ENCODE measurements around the gene B4GALNT2. TPM values are rescaled to one million over a fixed set of nuclear protein-coding genes. Genes with fewer than 3 reads are reported as not detected.
A peak's percentile ranks its signal among the peaks of the same experiment; 100 is the strongest.

B4GALNT2 gene
- total and polyA plus RNA-seq, 2 experiments from 2014 or later: not detected

DNA sequence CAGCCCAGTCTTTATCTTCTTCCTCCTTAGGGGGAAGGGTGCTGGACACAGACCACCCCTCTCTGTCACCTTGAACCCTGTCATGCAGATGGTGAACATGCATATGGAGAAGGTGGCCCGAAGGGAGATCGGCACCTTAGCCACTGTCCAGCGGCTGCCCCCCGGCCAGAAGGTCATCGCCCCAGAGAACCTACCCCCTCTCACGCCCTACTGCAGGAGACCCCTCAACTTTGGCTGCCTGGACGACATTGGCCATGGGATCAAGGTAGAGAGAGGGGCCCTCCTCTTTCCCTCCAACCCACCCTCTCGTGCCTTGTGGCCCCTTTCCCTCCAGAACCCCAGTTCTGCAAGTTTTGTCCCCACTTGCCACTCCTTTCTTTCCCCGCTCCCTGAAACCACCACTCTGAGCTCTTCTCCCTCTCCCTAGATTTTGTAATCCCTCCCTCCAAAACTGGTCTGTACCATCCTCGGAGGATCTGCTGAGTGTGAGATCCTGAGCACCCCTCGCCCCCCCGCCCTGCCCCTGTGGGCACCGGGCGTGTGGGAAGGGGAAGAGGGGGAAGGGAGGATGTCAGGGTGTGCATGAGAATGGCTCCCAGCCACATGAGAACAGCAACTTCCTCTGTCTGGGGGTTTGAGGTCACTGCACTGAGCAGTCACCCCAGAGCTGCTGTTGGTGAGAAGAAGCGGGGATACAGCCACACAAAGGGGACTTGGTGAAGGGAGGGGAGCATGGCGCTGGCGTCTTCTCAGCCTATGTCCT lies 85.3 kb downstream of the B4GALNT2 start:
- Histone ChIP-seq H3K27ac (no peak overlapping the region), H3K4me3 (no peak overlapping the region), H3K4me1 (ENCODE audit: low read depth) (no peaks in the 10 kb centered on the region), H3K9me3 (ENCODE audit: low read depth) (no peaks in the 10 kb centered on the region), H3K36me3 (no peaks in the 10 kb centered on the region), H3K27me3 (peaks cover 16% of the 10 kb centered on the region)
- no peak for TF ChIP-seq CTCF (IDR thresholded peaks at IDR 0.05; ENCODE audit: low read depth, low read length)
- no peak for DNase-seq (ENCODE audit: low read depth in 1 of 2, low spot score in 1 of 2)

DNA sequence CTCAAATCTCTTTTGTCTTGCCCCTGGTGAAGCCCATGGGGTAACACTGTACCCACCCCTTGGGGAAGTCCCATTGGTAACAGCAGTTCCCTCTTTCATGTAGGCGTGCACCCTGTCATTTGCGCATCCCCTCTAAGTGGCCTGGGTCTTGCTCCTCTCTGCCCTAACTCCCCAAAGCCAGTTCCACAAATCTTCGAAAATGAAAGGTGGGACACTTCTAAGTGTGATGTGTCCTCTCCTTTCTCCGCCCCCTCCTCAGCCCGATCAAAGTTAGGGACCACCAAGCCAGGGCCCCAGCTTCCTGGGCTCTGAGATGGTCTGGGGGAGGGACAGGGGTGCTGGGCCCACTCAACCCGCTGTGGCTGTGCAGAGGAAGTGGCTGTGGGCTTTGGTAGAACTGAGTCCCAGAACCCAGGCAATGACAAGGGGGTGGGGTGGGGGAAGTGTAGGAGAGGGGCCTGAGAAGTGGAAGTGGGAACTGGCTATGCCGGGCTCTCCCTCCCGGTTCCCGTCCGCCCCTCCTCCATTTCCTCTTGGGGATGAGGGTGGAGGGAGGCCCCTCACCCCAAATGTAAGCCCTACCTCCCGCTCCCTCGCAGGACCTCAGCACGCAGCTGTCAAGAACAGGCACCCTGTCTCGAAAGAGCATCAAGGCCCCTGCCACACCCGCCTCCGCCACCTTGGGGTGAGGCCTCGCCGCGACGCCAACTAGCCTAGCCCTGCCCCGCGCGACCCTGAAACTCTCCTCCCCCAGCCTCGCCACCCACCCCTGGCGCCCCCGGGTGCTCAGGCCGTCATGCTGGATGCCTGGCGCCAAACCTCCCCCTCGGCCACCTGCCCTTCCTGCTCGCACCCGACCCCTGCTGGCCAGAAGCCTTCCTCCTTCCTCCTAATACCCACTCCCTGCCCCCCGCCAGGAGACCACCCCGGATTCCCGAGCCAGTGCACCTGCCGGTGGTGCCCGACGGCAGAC lies 86.7 kb downstream of the B4GALNT2 start:
- DNase-seq (ENCODE audit: low read depth in 1 of 2, low spot score in 1 of 2): no peak
- no peaks in the 10 kb centered on the region for H3K9me3 ChIP-seq (ENCODE audit: low read depth)
- H3K4me1 ChIP-seq (ENCODE audit: low read depth): no peaks in the 10 kb centered on the region
- H3K27ac ChIP-seq: no peak overlapping the region
- H3K4me3 ChIP-seq: no peak overlapping the region
- peaks cover 30% of the 10 kb centered on the region for H3K27me3 ChIP-seq
- no peaks in the 10 kb centered on the region for H3K36me3 ChIP-seq
- TF ChIP-seq CTCF (IDR thresholded peaks at IDR 0.05; ENCODE audit: low read depth, low read length): peak; percentile 16

DNA sequence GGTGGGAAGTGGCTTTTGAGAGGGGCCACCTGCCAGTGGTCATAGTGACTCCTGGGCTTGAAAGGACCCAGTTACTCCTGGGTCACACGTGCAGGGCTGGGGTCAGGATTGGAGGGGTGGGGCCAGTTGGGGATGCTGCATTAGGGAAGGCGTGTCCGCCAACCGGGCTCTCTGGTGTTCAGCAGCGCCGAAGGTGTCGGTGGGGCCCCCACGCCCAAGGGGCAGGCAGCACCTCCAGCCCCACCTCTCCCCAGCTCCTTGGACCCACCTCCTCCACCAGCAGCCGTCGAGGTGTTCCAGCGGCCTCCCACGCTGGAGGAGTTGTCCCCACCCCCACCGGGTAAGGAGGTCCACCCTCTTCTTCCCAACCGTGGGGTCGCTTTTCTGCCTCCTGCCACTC lies 87.4 kb downstream of the B4GALNT2 start:
- no peak for TF ChIP-seq CTCF (IDR thresholded peaks at IDR 0.05; ENCODE audit: low read depth, low read length)
- Histone ChIP-seq H3K36me3 (no peaks in the 10 kb centered on the region), H3K27me3 (peaks cover 38% of the 10 kb centered on the region), H3K4me1 (ENCODE audit: low read depth) (no peaks in the 10 kb centered on the region), H3K27ac (no peak overlapping the region), H3K9me3 (ENCODE audit: low read depth) (no peaks in the 10 kb centered on the region), H3K4me3 (no peak overlapping the region)
- DNase-seq (ENCODE audit: low read depth in 1 of 2, low spot score in 1 of 2): no peak

- H3K4me1 ChIP-seq (ENCODE audit: low read depth): no peaks in the 10 kb centered on the region
- no peak for DNase-seq (ENCODE audit: low read depth in 1 of 2, low spot score in 1 of 2)
- no peak overlapping the region for H3K4me3 ChIP-seq
- H3K27ac ChIP-seq: no peak overlapping the region
- no peak for TF ChIP-seq CTCF (IDR thresholded peaks at IDR 0.05; ENCODE audit: low read depth, low read length)
- no peaks in the 10 kb centered on the region for H3K36me3 ChIP-seq
- peaks cover 67% of the 10 kb centered on the region for H3K27me3 ChIP-seq
- no peaks in the 10 kb centered on the region for H3K9me3 ChIP-seq (ENCODE audit: low read depth)
Measured at GRCh38 chr17:49223168-49223516, 90.6 kb downstream of the B4GALNT2 start.

GRCh38 chr17:49223517-49224197 lies 91.1 kb downstream of the B4GALNT2 start:
- H3K9me3 ChIP-seq (ENCODE audit: low read depth): no peaks in the 10 kb centered on the region
- no peak overlapping the region for H3K4me3 ChIP-seq
- peaks cover 69% of the 10 kb centered on the region for H3K27me3 ChIP-seq
- no peaks in the 10 kb centered on the region for H3K4me1 ChIP-seq (ENCODE audit: low read depth)
- H3K27ac ChIP-seq: no peak overlapping the region
- DNase-seq (ENCODE audit: low read depth in 1 of 2, low spot score in 1 of 2): peak; percentile 34 to 65
- peak; percentile 98 for TF ChIP-seq CTCF (IDR thresholded peaks at IDR 0.05; ENCODE audit: low read depth, low read length)
- H3K36me3 ChIP-seq: no peaks in the 10 kb centered on the region
